CD4-positive, alpha-beta T cell treated with Interleukin-1 beta for 1 hour (primary cell): ENCODE results near the gene PCBP2.

Experiments
- DNase-seq, 2 donors: peaks; one replicate each; pipeline ENCODE4 v3.0.0-alpha.2; 2020 to 2022

PCBP2 gene

DNA sequence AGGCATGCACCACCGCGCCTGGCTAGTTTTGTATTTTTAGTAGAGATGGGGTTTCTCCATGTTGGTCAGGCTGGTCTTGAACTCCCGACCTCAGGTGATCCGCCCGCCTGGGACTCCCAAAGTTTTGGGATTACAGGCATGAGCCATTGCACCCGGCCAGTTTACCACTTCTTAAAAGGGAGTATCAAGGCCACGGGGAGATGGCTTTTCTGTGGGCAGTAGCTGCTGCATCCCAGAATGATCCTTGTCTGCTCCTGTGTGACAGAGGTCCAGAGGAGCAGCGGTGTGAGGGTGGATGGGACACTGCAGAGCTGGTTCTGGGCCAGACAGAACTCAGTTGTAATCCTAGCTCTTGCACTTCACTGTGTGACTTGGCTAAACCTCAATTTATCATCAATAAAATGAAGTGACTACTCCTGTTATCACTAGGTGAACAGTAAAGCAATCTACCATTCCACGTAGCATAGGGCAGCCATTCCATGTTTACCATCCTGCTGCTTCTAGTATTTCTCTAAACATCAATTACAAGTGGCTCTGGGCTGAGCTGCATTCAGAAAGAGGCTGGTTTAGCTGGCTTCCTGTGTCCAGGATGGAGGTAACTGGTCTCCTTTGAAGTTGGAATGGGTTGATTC lies 58.4 kb downstream of the PCBP2 start:
- DNase-seq = no peak

GRCh38 chr12:53513712-53514410 lies 62.0 kb downstream of the PCBP2 start:
- no peak for DNase-seq

DNA sequence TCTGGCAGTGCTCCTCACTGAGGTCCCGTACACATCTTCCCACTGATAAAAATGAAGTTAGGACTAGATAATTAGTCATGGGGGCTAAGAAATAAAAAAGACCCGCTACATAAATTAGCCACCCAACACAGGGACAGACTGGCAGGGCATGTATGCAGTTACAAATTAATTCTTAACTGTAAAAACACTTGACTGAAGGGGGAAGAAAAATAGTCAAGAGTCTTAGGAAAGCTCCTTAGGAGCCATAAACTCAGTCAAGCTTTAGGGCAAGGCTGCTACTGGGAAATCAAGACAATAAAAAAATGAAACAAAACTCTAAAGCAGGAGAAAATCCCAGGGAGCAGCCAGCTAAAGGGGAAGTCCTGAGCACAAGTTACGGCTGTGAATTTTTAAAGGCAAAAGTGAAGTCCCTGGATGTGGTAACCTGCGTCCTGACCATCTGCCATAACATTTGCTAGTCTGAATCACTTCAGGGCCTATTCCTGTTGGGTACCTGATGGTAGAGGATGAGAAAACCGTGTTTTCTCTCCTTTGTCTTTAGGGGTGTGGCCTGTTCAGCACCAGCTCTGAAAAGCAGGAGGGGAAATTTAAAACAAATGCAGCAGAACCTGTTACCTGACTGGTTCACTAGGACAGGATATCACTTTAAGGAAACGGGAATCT lies 62.9 kb downstream of the PCBP2 start:
- DNase-seq = no peak

- no peak for DNase-seq
Observed at GRCh38 chr12:53515291-53515680, 63.4 kb downstream of the PCBP2 start.

- no peak for DNase-seq
Observed at GRCh38 chr12:53516758-53517455, 65.0 kb downstream of the PCBP2 start.

GRCh38 chr12:53518381-53518780 lies 66.5 kb downstream of the PCBP2 start:
- no peak for DNase-seq

GRCh38 chr12:53523131-53523530 lies 71.2 kb downstream of the PCBP2 start:
- no peak for DNase-seq

DNA sequence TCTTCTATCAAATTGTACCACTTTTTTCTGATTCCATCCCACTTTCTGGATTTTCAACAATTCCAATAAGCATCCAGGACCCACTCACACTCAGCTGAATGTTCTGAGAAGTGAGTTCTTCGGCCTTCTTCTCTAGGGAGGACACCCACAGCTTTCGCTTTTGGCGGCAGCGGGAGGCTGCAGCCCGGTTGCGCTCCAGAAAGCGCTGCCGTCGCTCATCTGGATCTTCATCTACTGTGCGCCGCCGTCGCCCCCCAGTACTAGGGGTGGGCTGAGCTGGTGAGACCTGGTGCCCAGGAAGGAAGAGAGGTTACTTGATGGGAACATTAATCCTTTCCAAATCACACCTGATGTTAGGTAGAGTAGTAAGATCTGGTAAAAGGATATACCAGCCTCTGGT lies 72.6 kb downstream of the PCBP2 start:
- DNase-seq = no peak

- DNase-seq = no peak
Observed at GRCh38 chr12:53530061-53530460, 78.2 kb downstream of the PCBP2 start.
